HAP-1 (cell line): Measurements from ENCODE around the gene PLEKHH2.
"Not testable (repeated sequence)": the region's sequence is repeated elsewhere in the genome, so short reads cannot be mapped to it uniquely, and the experiment has no call there.

Experiments used
- DNase-seq, 2 experiments: peaks; one replicate each; pipeline ENCODE4 v3.0.0-alpha.2; 2016 to 2020; ENCODE audit warnings: low spot score in 2 of 2
- H3K27me3 ChIP-seq: fragments of 250-450 bp; sonication (Bioruptor Pico); 2 replicates; pipeline ENCODE4 v1.5.1; 2020; ENCODE audit warnings: low read depth, mild to moderate bottlenecking, moderate library complexity
- H3K36me3 ChIP-seq: fragments of 250-450 bp; sonication (Bioruptor Pico); replicated peaks from 2 replicates; pipeline ENCODE4 v1.5.1; 2020; ENCODE audit warnings: mild to moderate bottlenecking
- H3K4me1 ChIP-seq: fragments of 250-450 bp; sonication (Bioruptor Pico); 2 replicates; pipeline ENCODE4 v1.5.1; 2020; ENCODE audit warnings: mild to moderate bottlenecking
- H3K4me3 ChIP-seq: fragments of 250-450 bp; sonication (Bioruptor Pico); 2 replicates; pipeline ENCODE4 v1.5.1; 2020; ENCODE audit warnings: mild to moderate bottlenecking, moderate library complexity
- H3K9me3 ChIP-seq: fragments of 250-450 bp; sonication (Bioruptor Pico); 2 replicates; pipeline ENCODE4 v1.5.1; 2020; ENCODE audit warnings: mild to moderate bottlenecking, moderate library complexity
- in situ Hi-C: fragments of 300-500 bp; cut with MboI; formaldehyde crosslinking; loops from 3 replicates; pipeline ENCODE4 v1.14.3; 2020; ENCODE audit warnings: low sequenced_read_pairs, inconsistent platforms, mixed read lengths

Gene PLEKHH2

GRCh38 chr2:43637030-43637803 is at the start of gene PLEKHH2:
TSS of gene PLEKHH2 (plus strand) at chr2:43637260. CDS start at chr2:43644674, 7,414 bp downstream.
- H3K36me3 ChIP-seq = no peaks in the 10 kb centered on the region
- in situ Hi-C loops = no loop called here
- H3K4me3 ChIP-seq = peak within 1 kb of the TSS; percentile 83
- no peaks in the 10 kb centered on the region for H3K9me3 ChIP-seq
- peaks cover 22% of the 10 kb centered on the region for H3K4me1 ChIP-seq
- H3K27me3 ChIP-seq = no peaks in the 10 kb centered on the region
- peak; percentile 78 to 96 for DNase-seq

DNA sequence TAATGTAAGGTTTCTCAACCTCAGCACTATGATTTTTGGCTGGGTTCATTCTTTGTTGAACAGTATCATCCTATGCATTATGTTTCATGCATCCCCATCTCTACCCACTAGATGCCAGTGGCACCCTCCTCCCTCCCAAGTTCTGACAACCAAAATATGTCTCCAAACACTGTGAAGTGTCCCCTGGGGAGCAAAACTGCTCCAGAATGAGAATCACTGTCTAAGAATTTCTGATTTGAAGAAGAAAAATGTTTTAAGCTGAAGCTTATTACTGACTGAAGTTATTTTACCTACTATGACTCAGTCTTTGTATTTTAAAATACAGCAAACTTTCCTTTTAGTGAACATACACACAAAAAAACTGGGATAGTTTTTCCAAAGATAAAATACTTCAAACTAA is 44.6 kb upstream of the PLEKHH2 start:
- peaks cover 22% of the 10 kb centered on the region for H3K36me3 ChIP-seq
- no peak overlapping the region for H3K4me3 ChIP-seq
- H3K27me3 ChIP-seq = no peaks in the 10 kb centered on the region
- DNase-seq = no peak
- no peaks in the 10 kb centered on the region for H3K9me3 ChIP-seq
- peaks cover 8% of the 10 kb centered on the region for H3K4me1 ChIP-seq
- in situ Hi-C loops = no loop called here

DNA sequence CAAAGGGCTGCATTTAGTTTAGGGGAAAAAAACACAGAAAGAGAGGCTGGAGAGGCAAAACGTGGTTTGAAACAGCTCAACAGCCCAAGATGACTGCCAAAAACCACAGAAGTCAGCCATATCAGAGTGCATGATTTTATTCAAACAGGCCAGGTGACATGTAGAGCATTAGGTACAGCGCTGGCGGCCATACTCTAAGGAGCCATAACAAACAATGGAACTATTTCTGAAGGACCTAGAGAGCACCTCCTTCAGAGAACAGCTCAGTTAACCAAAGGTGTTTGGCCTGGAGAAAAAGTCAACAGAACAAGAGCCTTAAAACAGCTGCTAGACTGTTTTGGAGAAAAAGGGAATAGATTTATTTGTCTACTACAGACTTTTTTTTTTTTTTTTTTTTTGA is 43.8 kb upstream of the PLEKHH2 start:
- no peaks in the 10 kb centered on the region for H3K27me3 ChIP-seq
- peaks cover 8% of the 10 kb centered on the region for H3K4me1 ChIP-seq
- H3K4me3 ChIP-seq = no peak overlapping the region
- DNase-seq = no peak
- in situ Hi-C loops = no loop called here
- peaks cover 19% of the 10 kb centered on the region for H3K36me3 ChIP-seq
- H3K9me3 ChIP-seq = no peaks in the 10 kb centered on the region

- DNase-seq = no peak
- Histone ChIP-seq H3K9me3 (no peaks in the 10 kb centered on the region), H3K27me3 (no peaks in the 10 kb centered on the region), H3K4me1 (peaks cover 8% of the 10 kb centered on the region), H3K4me3 (peak overlapping the region; percentile 80), H3K36me3 (peaks cover 11% of the 10 kb centered on the region)
- in situ Hi-C loops = no loop called here
Observed at GRCh38 chr2:43594875-43595274, 42.2 kb upstream of the PLEKHH2 start.

GRCh38 chr2:43595603-43596412 is 41.3 kb upstream of the PLEKHH2 start, which contains the start of gene THADA:
TSS of gene THADA (minus strand) at chr2:43596038. CDS start at chr2:43592392, 3,646 bp downstream.
- H3K4me3 ChIP-seq = peak within 1 kb of the TSS; percentile 80
- H3K9me3 ChIP-seq = no peaks in the 10 kb centered on the region
- H3K27me3 ChIP-seq = peaks cover 3% of the 10 kb centered on the region; the same call in 1 of the 2 replicates
- H3K36me3 ChIP-seq = peaks cover 5% of the 10 kb centered on the region
- H3K4me1 ChIP-seq = peaks cover 8% of the 10 kb centered on the region
- DNase-seq = peak; percentile 98 to 99
- in situ Hi-C loops = no loop called here

GRCh38 chr2:43600596-43600995 is 36.5 kb upstream of the PLEKHH2 start:
- in situ Hi-C loops, H3K9me3 ChIP-seq, H3K4me3 ChIP-seq, H3K4me1 ChIP-seq, H3K36me3 ChIP-seq, H3K27me3 ChIP-seq, DNase-seq: not testable (repeated sequence)

GRCh38 chr2:43604674-43605073 is 32.4 kb upstream of the PLEKHH2 start:
- no peak overlapping the region for H3K4me3 ChIP-seq
- H3K9me3 ChIP-seq = no peaks in the 10 kb centered on the region
- peaks cover 3% of the 10 kb centered on the region; the same call in 1 of the 2 replicates for H3K27me3 ChIP-seq
- no peaks in the 10 kb centered on the region for H3K36me3 ChIP-seq
- H3K4me1 ChIP-seq = no peaks in the 10 kb centered on the region; the same call in 1 of the 2 replicates
- DNase-seq = no peak
- in situ Hi-C loops = no loop called here

DNA sequence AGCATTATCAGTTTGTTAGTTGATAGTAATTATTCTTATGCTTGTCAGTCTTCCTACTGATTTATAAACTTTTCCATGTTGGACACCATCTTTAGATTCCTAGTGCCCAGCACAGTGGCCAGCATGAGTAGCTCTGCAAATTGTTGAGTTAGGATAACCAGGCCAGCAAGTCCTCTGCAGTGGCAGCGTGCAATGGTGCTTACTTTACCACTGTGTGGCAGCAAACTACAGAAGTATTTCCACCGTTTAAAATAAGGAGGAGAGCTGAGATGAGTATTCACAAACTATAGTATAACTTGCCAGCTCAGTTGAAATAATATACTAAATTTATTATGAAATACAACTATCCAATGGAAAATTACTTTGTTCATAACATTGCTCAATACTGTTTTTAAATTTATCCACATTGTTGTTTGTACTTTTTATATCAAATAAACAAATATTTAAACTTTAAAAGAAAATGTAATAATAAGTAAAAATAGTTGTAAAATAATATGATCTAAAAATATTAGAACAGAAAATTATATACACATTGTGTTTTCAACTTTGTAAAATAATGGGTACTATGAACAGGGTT is 31.9 kb upstream of the PLEKHH2 start:
- H3K9me3 ChIP-seq = no peaks in the 10 kb centered on the region
- H3K4me3 ChIP-seq = no peak overlapping the region
- in situ Hi-C loops = no loop called here
- peak; percentile 48 to 61 for DNase-seq
- no peaks in the 10 kb centered on the region for H3K36me3 ChIP-seq
- H3K4me1 ChIP-seq = no peaks in the 10 kb centered on the region; the same call in 1 of the 2 replicates
- H3K27me3 ChIP-seq = peaks cover 3% of the 10 kb centered on the region; the same call in 1 of the 2 replicates

DNA sequence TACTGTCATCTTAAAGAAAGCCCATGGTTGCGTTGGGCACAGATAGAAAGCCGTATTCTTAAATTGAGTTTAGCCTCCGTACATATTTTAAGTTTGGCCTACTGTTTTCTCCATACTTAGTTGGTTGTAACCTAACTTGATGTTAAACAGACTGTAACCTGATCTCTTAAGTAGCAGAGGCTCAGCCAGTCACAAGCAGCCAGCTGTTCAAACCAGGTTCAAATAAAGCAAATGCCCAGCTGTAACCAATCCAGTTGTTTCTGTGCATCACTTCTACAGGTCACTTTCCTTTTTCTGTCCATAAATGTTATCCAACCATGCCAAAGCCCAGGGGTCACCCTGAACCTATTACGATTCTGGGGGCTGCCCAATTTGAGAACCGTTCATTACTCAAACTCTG is 31.2 kb upstream of the PLEKHH2 start:
- H3K27me3 ChIP-seq = no peaks in the 10 kb centered on the region
- H3K4me3 ChIP-seq = no peak overlapping the region
- no peaks in the 10 kb centered on the region for H3K9me3 ChIP-seq
- in situ Hi-C loops = no loop called here
- no peaks in the 10 kb centered on the region; the same call in 1 of the 2 replicates for H3K4me1 ChIP-seq
- no peak for DNase-seq
- H3K36me3 ChIP-seq = no peaks in the 10 kb centered on the region

- Histone ChIP-seq H3K4me1 (peaks cover 3% of the 10 kb centered on the region), H3K36me3 (no peaks in the 10 kb centered on the region), H3K27me3 (no peaks in the 10 kb centered on the region), H3K9me3 (no peaks in the 10 kb centered on the region), H3K4me3 (no peak overlapping the region)
- DNase-seq = peak; percentile 65 to 76
- in situ Hi-C loops = no loop called here
Observed at GRCh38 chr2:43609290-43609918, 27.7 kb upstream of the PLEKHH2 start.

GRCh38 chr2:43610361-43610760 is 26.7 kb upstream of the PLEKHH2 start:
- H3K27me3 ChIP-seq = no peaks in the 10 kb centered on the region
- H3K9me3 ChIP-seq = no peaks in the 10 kb centered on the region
- DNase-seq = no peak
- peaks cover 3% of the 10 kb centered on the region for H3K4me1 ChIP-seq
- no peaks in the 10 kb centered on the region for H3K36me3 ChIP-seq
- in situ Hi-C loops = loop anchor here (10.0 kb wide), 1 partner anchor 264 kb away; no protein-coding TSS in a partner anchor
- H3K4me3 ChIP-seq = no peak overlapping the region

DNA sequence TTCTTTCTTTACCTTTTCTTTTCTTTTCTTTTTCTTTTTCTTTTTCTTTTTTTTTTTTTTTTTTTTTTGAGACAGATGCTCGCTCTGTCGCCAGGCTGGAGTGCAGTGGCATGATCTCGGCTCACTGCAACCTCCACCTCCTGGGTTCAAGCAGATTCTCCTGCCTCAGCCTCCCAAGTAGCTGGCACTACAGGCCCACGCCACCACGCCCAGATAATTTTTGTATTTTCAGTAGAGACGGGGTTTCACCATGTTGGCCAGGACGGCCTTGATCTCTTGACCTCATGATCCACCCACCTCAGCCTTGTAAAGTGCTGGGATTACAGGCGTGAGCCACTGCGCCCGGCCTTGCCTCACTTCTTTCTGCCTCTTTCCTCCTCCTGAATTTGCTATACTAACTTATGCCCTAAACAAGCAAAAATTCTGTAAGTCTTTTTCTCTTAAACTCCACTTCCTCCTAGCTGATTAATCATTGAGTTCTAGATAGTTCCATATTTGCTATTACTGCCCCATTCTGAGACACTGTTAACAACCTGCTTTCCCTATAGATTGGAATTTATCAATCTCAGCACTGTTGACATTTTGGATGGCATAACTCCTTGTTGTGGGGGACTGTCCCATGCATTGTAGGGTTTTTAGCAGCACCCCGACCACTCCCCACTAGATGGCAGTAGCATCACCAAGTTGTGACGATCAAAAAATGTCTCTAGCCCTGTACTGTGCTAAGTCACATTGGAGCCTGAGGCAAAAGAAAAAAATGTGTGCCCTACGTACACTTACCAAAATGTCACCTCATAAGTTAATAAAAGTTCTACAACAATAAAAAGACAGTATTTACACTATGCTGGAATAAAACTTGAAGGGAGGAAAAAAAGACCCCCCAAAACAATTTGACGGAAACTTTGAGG is 24.8 kb upstream of the PLEKHH2 start:
- in situ Hi-C loops = loop anchor here (10.0 kb wide), 1 partner anchor 263 kb away; no protein-coding TSS in a partner anchor
- no peaks in the 10 kb centered on the region for H3K9me3 ChIP-seq
- no peaks in the 10 kb centered on the region for H3K27me3 ChIP-seq
- H3K4me3 ChIP-seq = no peak overlapping the region
- no peaks in the 10 kb centered on the region for H3K36me3 ChIP-seq
- H3K4me1 ChIP-seq = peaks cover 3% of the 10 kb centered on the region
- DNase-seq = peak; percentile 72 to 81
